ENCODE results near the gene CHD9.

Gene CHD9

DNA sequence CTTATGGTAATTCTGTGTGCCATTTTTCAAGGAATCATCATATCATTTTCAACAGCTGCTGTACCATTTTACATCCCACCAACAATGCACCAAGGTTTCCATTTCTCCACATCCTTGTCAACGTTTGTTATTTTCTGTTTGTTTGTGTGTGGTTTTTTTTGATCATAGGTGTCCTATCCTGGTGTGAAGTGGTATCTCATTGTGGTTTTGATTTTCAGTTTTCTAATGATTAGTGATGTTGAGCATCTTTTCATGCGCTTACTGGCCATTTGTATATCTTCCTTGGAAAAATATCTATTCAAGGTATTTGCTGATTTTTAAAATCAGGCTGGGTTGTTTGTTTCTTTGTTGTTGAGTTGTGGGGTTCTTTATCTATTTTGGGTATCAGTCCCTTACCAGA lies 15.0 kb downstream of the CHD9 start (continued):
- TF ChIP-seq ZNF280D (tag by site-specific recombination; IDR thresholded peaks at IDR 0.05) (no peak), ZNF175 (tag by site-specific recombination; IDR thresholded peaks at IDR 0.05) (no peak), ZNF664 (tag by site-specific recombination; IDR thresholded peaks at IDR 0.05) (no peak)

DNA sequence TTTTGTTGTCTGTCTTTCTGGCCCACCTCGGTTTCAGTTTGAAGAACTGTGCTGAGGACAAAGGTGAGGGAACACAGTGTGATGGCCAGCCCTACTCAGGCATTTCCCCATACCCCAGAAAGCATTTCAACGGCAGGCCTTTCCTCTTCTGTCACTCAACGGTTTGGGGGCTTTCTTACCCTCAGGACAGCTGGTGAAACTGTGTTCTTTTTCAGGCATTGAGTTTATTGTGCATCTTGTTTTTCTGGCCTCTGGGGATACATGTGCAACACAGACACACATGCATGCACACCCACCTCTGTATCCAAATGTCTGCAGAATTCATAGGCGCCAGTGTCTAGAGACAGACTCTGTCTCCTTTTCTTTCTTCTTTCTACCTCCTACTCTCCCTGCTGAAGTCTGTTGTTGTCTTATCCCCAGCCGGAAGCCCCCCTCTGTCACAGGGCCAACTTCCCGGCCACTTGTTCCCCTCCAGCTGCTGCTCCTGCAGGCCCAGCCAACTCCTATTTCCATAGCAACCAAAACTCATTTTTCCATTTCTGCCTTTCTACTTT lies 17.0 kb downstream of the CHD9 start:
- POLR2A ChIA-PET: no interaction called here

GRCh38 chr16:53073022-53073421 lies 18.2 kb downstream of the CHD9 start:
- Histone ChIP-seq H3K9me3 (ENCODE audit: control insufficient read depth, insufficient read depth, low read depth, low read length) (no peaks in the 10 kb centered on the region), H3K4me3 (ENCODE audit: low read depth, low read length) (no peak overlapping the region), H3K4me1 (ENCODE audit: control insufficient read depth, insufficient read depth, low read length) (no peaks in the 10 kb centered on the region), H3K36me3 (ENCODE audit: control insufficient read depth in 2 of 2, insufficient read depth in 1 of 2, low read length in 2 of 2) (peaks cover 0 to 6% of the 10 kb centered on the region in 2 experiments; a peak in 1 of 3 replicates), H3K27ac (ENCODE audit: extremely low read depth, low read depth, low read length) (no peak overlapping the region)
- ChIA-PET CTCF (interaction anchor here (0.6 kb wide), 1 partner anchor 116 kb away, joined by 3 read pairs; no protein-coding TSS in a partner anchor), POLR2A (no interaction called here)
- TF ChIP-seq ZNF404 (tag by site-specific recombination; IDR thresholded peaks at IDR 0.05) (no peak), ZNF341 (tag by site-specific recombination; IDR thresholded peaks at IDR 0.05; ENCODE audit: low read depth) (no peak), ZNF776 (tag by site-specific recombination; IDR thresholded peaks at IDR 0.05; ENCODE audit: borderline replicate concordance) (no peak), OVOL3 (tag by site-specific recombination; IDR thresholded peaks at IDR 0.05) (no peak), ZSCAN23 (tag by site-specific recombination; IDR thresholded peaks at IDR 0.05) (no peak), TCF7L2 (IDR thresholded peaks at IDR 0.05; ENCODE audit: borderline replicate concordance, low read depth, low read length) (no peak), ZNF530 (tag by site-specific recombination; IDR thresholded peaks at IDR 0.05; ENCODE audit: low read depth) (no peak), ZBTB11 (tag by site-specific recombination; conservative IDR thresholded peaks at IDR 0.05; ENCODE audit: low read depth) (no peak), ZNF394 (tag by site-specific recombination; IDR thresholded peaks at IDR 0.05; ENCODE audit: borderline replicate concordance) (no peak)
- TF ChIP-seq, protein P1, sequence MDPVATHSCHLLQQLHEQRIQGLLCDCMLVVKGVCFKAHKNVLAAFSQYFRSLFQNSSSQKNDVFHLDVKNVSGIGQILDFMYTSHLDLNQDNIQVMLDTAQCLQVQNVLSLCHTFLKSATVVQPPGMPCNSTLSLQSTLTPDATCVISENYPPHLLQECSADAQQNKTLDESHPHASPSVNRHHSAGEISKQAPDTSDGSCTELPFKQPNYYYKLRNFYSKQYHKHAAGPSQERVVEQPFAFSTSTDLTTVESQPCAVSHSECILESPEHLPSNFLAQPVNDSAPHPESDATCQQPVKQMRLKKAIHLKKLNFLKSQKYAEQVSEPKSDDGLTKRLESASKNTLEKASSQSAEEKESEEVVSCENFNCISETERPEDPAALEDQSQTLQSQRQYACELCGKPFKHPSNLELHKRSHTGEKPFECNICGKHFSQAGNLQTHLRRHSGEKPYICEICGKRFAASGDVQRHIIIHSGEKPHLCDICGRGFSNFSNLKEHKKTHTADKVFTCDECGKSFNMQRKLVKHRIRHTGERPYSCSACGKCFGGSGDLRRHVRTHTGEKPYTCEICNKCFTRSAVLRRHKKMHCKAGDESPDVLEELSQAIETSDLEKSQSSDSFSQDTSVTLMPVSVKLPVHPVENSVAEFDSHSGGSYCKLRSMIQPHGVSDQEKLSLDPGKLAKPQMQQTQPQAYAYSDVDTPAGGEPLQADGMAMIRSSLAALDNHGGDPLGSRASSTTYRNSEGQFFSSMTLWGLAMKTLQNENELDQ (tag by site-specific recombination; IDR thresholded peaks at IDR 0.05; ENCODE audit: low read depth): no peak

More for the DNA sequence above, 17.0 kb downstream of the CHD9 start:
- Histone ChIP-seq H3K4me1 (ENCODE audit: control insufficient read depth, insufficient read depth, low read length) (no peaks in the 10 kb centered on the region), H3K36me3 (ENCODE audit: control insufficient read depth in 2 of 2, insufficient read depth in 1 of 2, low read length in 2 of 2) (peaks cover 0 to 6% of the 10 kb centered on the region in 2 experiments; a peak in 1 of 3 replicates), H3K9me3 (ENCODE audit: control insufficient read depth, insufficient read depth, low read depth, low read length) (no peaks in the 10 kb centered on the region), H3K4me3 (ENCODE audit: low read depth, low read length) (no peak overlapping the region), H3K27ac (ENCODE audit: extremely low read depth, low read depth, low read length) (no peak overlapping the region)
- CTCF ChIA-PET: no interaction called here
- no peak for TF ChIP-seq ZBTB7A (tag by site-specific recombination; IDR thresholded peaks at IDR 0.05; ENCODE audit: low read depth)

All from HEK293 (cell line).